Thyroid gland (tissue), 4 donors: Measurements from ENCODE around the gene OR5K1. TPM values are rescaled to one million over a fixed set of nuclear protein-coding genes. Genes with fewer than 3 reads are reported as not detected.

Source experiments
- DNase-seq, 2 donors: peaks; one replicate each; pipeline ENCODE4 v3.0.0-alpha.2; 2019
- H3K27ac ChIP-seq, 3 donors: fragments of 200-600 bp; sonication (generic); 1 replicate in 2 of 3; 2 replicates in 1 of 3; pipeline ENCODE4 v1.5.1; 2016 to 2019; ENCODE audit warnings: mild to moderate bottlenecking in 1 of 3, moderate library complexity in 1 of 3
- H3K27me3 ChIP-seq: fragments of 200-600 bp; sonication (generic); one replicate; pipeline ENCODE4 v1.5.1; 2019
- H3K36me3 ChIP-seq, 2 donors: fragments of 200-600 bp; sonication (generic); one replicate each; pipeline ENCODE4 v1.5.1; 2016 to 2019
- H3K4me1 ChIP-seq, 2 donors: fragments of 200-600 bp; sonication (generic); one replicate each; pipeline ENCODE4 v1.5.1; 2017 to 2019
- H3K4me3 ChIP-seq, 3 donors: fragments of 200-600 bp; sonication (generic); replicated peaks in 1 of 3; 1 replicate in 2 of 3; 2 replicates in 1 of 3; pipeline ENCODE4 v1.5.1; 2016; ENCODE audit warnings: mild to moderate bottlenecking in 1 of 3
- H3K9me3 ChIP-seq: fragments of 200-600 bp; sonication (generic); one replicate; pipeline ENCODE4 v1.5.1; 2017
- CTCF ChIP-seq, 6 experiments: fragments of 200-600 bp in 3 of 6; fragments of 450-650 bp in 3 of 6; sonication (generic) in 3 of 6; IDR thresholded peaks; one replicate each; pipeline ENCODE4 v1.5.1; 2016 to 2019; ENCODE audit warnings: antibody characterized with exemption in 6 of 6, mild to moderate bottlenecking in 2 of 6, inconsistent platforms in 1 of 6, moderate library complexity in 1 of 6
- POLR2A ChIP-seq, 2 donors: fragments of 450-650 bp; IDR thresholded peaks; one replicate each; pipeline ENCODE4 v1.6.1; 2017; ENCODE audit warnings: antibody characterized with exemption in 2 of 2, mild to moderate bottlenecking in 2 of 2, moderate library complexity in 1 of 2
- WGBS, 2 donors: methylation state at CpG; one replicate each; pipeline ENCODE4 v1.1.5; 2017; 5-methylcytosine and 5-hydroxymethylcytosine counted together
- intact Hi-C: fragments of 100-400 bp; cut with DNase I; formaldehyde crosslinking; loops from one replicate; pipeline ENCODE4 v1.15.1; 2023
- total RNA-seq, 4 donors: library from RNA; depleted of rRNA; stranded (reverse); fragments of >200 nt; gene quantifications; one replicate each; pipeline ENCODE4 v1.2.3, GENCODE V29; 2016

Gene OR5K1
- total RNA-seq, 4 donors from 2014 or later = not detected

- Histone ChIP-seq H3K36me3 (no peaks in the 10 kb centered on the region), H3K4me1 (no peaks in the 10 kb centered on the region), H3K27ac (no peak overlapping the region), H3K27me3 (no peaks in the 10 kb centered on the region), H3K9me3 (no peaks in the 10 kb centered on the region), H3K4me3 (no peak overlapping the region)
- intact Hi-C loops = no loop called here
- DNase-seq = no peak
- WGBS, 2 donors = 83 to 90% methylated on average over 4 of the region's 4 CpGs
- TF ChIP-seq CTCF (IDR thresholded peaks at IDR 0.05) (no peak), POLR2A (IDR thresholded peaks at IDR 0.05) (no peak)
Observed at GRCh38 chr3:98501270-98501669, 38.3 kb downstream of the OR5K1 start.

- TF ChIP-seq POLR2A (IDR thresholded peaks at IDR 0.05) = no peak
- no peak for TF ChIP-seq CTCF (IDR thresholded peaks at IDR 0.05)
- Histone ChIP-seq H3K9me3 (no peaks in the 10 kb centered on the region), H3K27me3 (no peaks in the 10 kb centered on the region), H3K36me3 (no peaks in the 10 kb centered on the region), H3K4me3 (no peak overlapping the region), H3K27ac (no peak overlapping the region), H3K4me1 (no peaks in the 10 kb centered on the region)
- DNase-seq = no peak
- 93 to 95% methylated on average over 5 of the region's 5 CpGs for WGBS, 2 donors
- intact Hi-C loops = no loop called here
Observed at GRCh38 chr3:98501863-98502576, 39.0 kb downstream of the OR5K1 start.

GRCh38 chr3:98504539-98504938, 41.5 kb downstream of the OR5K1 start:
- 78 to 84% methylated on average over 4 of the region's 4 CpGs for WGBS, 2 donors
- intact Hi-C loops = no loop called here

GRCh38 chr3:98508582-98508981, 45.6 kb downstream of the OR5K1 start:
- no peaks in the 10 kb centered on the region for H3K9me3 ChIP-seq
- H3K36me3 ChIP-seq = no peaks in the 10 kb centered on the region
- H3K4me1 ChIP-seq = no peaks in the 10 kb centered on the region
- intact Hi-C loops = no loop called here
- no peaks in the 10 kb centered on the region for H3K27me3 ChIP-seq
- no peak overlapping the region for H3K27ac ChIP-seq
- TF ChIP-seq CTCF (IDR thresholded peaks at IDR 0.05) (no peak), POLR2A (IDR thresholded peaks at IDR 0.05) (no peak)
- no peak overlapping the region for H3K4me3 ChIP-seq
- DNase-seq = no peak
- WGBS, 2 donors = 94 to 96% methylated on average over 2 of the region's 2 CpGs

More at GRCh38 chr3:98504539-98504938, 41.5 kb downstream of the OR5K1 start:
- H3K27ac ChIP-seq = no peak overlapping the region
- no peaks in the 10 kb centered on the region for H3K4me1 ChIP-seq
- no peak for TF ChIP-seq CTCF (IDR thresholded peaks at IDR 0.05)
- no peak for TF ChIP-seq POLR2A (IDR thresholded peaks at IDR 0.05)
- H3K27me3 ChIP-seq = no peaks in the 10 kb centered on the region
- no peaks in the 10 kb centered on the region for H3K36me3 ChIP-seq
- no peak for DNase-seq
- H3K9me3 ChIP-seq = no peaks in the 10 kb centered on the region
- H3K4me3 ChIP-seq = no peak overlapping the region

GRCh38 chr3:98512576-98512975, 49.6 kb downstream of the OR5K1 start:
- intact Hi-C loops = no loop called here
- 91% methylated on average over 4 of the region's 4 CpGs for WGBS, 2 donors
- no peak overlapping the region for H3K27ac ChIP-seq
- H3K4me1 ChIP-seq = no peaks in the 10 kb centered on the region
- no peaks in the 10 kb centered on the region for H3K9me3 ChIP-seq
- no peaks in the 10 kb centered on the region for H3K27me3 ChIP-seq
- peaks cover 11 to 15% of the 10 kb centered on the region in 2 donors for H3K36me3 ChIP-seq
- H3K4me3 ChIP-seq = no peak overlapping the region
- TF ChIP-seq CTCF (IDR thresholded peaks at IDR 0.05) = no peak
- TF ChIP-seq POLR2A (IDR thresholded peaks at IDR 0.05) = no peak
- DNase-seq = no peak
